ENCODE results near the gene ZNF93.
"Not testable (repeated sequence)": the region's sequence is repeated elsewhere in the genome, so short reads cannot be mapped to it uniquely, and the experiment has no call there.

The ZNF93 gene

DNA sequence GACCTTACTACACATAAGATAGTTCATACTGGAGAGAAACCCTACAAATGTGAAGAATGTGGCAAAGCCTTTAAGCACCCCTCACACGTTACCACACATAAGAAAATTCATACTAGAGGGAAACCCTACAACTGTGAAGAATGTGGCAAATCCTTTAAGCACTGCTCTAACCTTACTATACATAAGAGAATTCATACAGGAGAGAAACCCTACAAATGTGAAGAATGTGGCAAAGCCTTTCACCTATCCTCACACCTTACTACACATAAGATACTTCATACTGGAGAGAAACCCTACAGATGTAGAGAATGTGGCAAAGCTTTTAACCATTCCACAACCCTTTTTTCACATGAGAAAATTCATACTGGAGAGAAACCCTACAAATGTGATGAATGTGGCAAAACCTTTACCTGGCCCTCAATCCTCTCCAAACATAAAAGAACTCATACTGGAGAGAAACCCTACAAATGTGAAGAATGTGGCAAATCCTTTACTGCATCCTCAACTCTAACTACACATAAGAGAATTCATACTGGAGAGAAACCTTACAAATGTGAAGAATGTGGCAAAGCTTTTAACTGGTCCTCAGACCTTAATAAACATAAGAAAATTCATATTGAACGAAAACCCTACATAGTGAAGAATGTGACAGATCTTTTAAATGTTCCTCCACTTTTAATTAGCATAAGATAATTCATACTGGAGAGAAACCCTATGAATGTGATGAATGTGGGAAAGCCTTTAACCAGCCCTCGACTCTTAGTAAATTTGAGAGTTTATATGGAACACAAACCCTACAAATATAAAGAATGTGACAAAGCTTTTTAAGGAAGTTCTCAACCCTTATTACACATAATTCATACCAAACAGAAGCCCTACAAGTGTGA, 8.4 kb upstream of the ZNF93 start:
- not testable (repeated sequence) for H3K4me1 ChIP-seq (ENCODE audit: control insufficient read depth, low read depth, low read length); H3K9ac ChIP-seq (ENCODE audit: low read length); H3K36me3 ChIP-seq (ENCODE audit: control insufficient read depth, low read depth, low read length); H3K27ac ChIP-seq (ENCODE audit: low read length); H3K4me3 ChIP-seq (ENCODE audit: low read length); H3K27me3 ChIP-seq (ENCODE audit: control insufficient read depth, insufficient read depth, low read length)
- peaks cover 40% of the 10 kb centered on the region for H3K9me3 ChIP-seq (ENCODE audit: control insufficient read depth, low read depth, low read length)

- H3K27ac ChIP-seq (ENCODE audit: low read length), result peak overlapping the region; percentile 71
- peaks cover 6% of the 10 kb centered on the region for H3K4me1 ChIP-seq (ENCODE audit: control insufficient read depth, low read depth, low read length)
- peak overlapping the region; percentile 98 for H3K9ac ChIP-seq (ENCODE audit: low read length)
- peaks cover 5% of the 10 kb centered on the region for H3K36me3 ChIP-seq (ENCODE audit: control insufficient read depth, low read depth, low read length)
- H3K9me3 ChIP-seq (ENCODE audit: control insufficient read depth, low read depth, low read length), result peaks cover under 1% of the 10 kb centered on the region
- H3K4me3 ChIP-seq (ENCODE audit: low read length), result peak overlapping the region; percentile 76
- H3K27me3 ChIP-seq (ENCODE audit: control insufficient read depth, insufficient read depth, low read length), result no peaks in the 10 kb centered on the region
Observed at GRCh38 chr19:19900139-19900728, 512 bp upstream of the ZNF93 start.

DNA sequence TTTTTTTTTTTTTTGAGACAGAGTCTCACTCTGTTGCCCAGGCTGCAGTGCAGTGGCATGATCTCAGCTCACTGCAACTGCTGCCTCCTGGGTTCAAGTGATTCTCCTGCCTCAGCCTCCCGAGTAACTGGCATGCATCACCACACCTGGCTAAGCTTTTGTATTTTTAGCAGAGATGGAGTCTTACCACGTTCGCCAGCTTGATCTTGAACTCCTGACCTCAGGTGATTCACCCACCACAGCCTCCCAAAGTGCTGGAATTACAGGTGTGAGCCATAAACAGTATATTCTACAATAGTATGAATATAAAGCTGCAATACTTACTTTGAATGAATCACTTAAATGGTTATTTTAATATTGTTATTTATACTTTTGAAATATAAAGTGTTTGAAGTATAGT, 6.8 kb downstream of the ZNF93 start:
- not testable (repeated sequence) for H3K27ac ChIP-seq (ENCODE audit: low read length); H3K9ac ChIP-seq (ENCODE audit: low read length); H3K27me3 ChIP-seq (ENCODE audit: control insufficient read depth, insufficient read depth, low read length); H3K9me3 ChIP-seq (ENCODE audit: control insufficient read depth, low read depth, low read length); H3K4me1 ChIP-seq (ENCODE audit: control insufficient read depth, low read depth, low read length); H3K4me3 ChIP-seq (ENCODE audit: low read length)
- H3K36me3 ChIP-seq (ENCODE audit: control insufficient read depth, low read depth, low read length), result peaks cover 27% of the 10 kb centered on the region

DNA sequence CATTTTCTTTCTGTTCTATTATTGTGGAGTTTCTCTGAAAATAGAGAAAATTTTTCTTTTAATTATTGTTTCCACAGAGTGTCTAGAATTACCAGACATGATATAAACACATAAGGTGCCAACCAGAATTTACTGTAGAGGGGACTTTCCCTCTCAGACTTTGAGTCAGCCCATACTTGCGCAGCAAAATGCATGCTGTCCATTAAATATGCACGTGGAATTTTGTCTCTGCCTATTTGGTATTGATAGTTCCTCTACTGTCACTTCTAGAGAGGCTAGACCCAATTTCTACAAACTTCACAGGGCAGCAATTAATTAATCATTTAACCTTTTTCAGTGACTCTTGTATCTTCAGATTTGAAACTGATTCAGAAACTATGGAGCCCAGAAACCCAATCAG, 8.9 kb downstream of the ZNF93 start:
- Histone ChIP-seq H3K9ac (ENCODE audit: low read length) (no peak overlapping the region), H3K27me3 (ENCODE audit: control insufficient read depth, insufficient read depth, low read length) (no peaks in the 10 kb centered on the region), H3K9me3 (ENCODE audit: control insufficient read depth, low read depth, low read length) (no peaks in the 10 kb centered on the region), H3K27ac (ENCODE audit: low read length) (no peak overlapping the region), H3K4me1 (ENCODE audit: control insufficient read depth, low read depth, low read length) (no peaks in the 10 kb centered on the region), H3K36me3 (ENCODE audit: control insufficient read depth, low read depth, low read length) (peaks cover 31% of the 10 kb centered on the region), H3K4me3 (ENCODE audit: low read length) (no peak overlapping the region)

GRCh38 chr19:19911150-19911549, 10.4 kb downstream of the ZNF93 start:
- Histone ChIP-seq H3K27me3 (ENCODE audit: control insufficient read depth, insufficient read depth, low read length) (no peaks in the 10 kb centered on the region), H3K9ac (ENCODE audit: low read length) (no peak overlapping the region), H3K27ac (ENCODE audit: low read length) (no peak overlapping the region), H3K9me3 (ENCODE audit: control insufficient read depth, low read depth, low read length) (no peaks in the 10 kb centered on the region), H3K4me3 (ENCODE audit: low read length) (no peak overlapping the region), H3K36me3 (ENCODE audit: control insufficient read depth, low read depth, low read length) (peaks cover 39% of the 10 kb centered on the region), H3K4me1 (ENCODE audit: control insufficient read depth, low read depth, low read length) (no peaks in the 10 kb centered on the region)

- Histone ChIP-seq H3K27me3 (ENCODE audit: control insufficient read depth, insufficient read depth, low read length) (no peaks in the 10 kb centered on the region), H3K4me1 (ENCODE audit: control insufficient read depth, low read depth, low read length) (no peaks in the 10 kb centered on the region), H3K4me3 (ENCODE audit: low read length) (no peak overlapping the region), H3K9me3 (ENCODE audit: control insufficient read depth, low read depth, low read length) (peaks cover 5% of the 10 kb centered on the region), H3K36me3 (ENCODE audit: control insufficient read depth, low read depth, low read length) (peaks cover 41% of the 10 kb centered on the region), H3K9ac (ENCODE audit: low read length) (no peak overlapping the region), H3K27ac (ENCODE audit: low read length) (no peak overlapping the region)
Observed at GRCh38 chr19:19914596-19914995, 13.8 kb downstream of the ZNF93 start.

DNA sequence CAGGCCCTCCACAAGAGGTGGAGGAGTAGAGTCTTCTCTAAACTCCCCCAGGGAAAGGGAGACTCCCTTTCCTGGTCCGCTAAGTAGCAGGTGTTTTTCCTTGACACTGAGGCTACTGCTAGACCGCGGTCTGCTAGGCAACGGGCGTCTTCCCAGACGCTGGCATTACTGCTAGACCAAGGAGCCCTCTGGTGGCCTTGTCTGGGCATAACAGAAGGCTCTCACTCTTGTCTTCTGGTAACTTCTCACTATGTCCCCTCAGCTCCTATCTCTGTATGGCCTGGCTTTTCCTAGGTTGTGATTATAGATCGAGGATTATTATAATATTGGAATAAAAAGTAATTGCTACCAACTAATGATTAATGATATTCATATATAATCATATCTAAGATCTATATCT, 29.7 kb downstream of the ZNF93 start:
- not testable (repeated sequence) for H3K27ac ChIP-seq (ENCODE audit: low read length); H3K9ac ChIP-seq (ENCODE audit: low read length); H3K27me3 ChIP-seq (ENCODE audit: control insufficient read depth, insufficient read depth, low read length); H3K4me3 ChIP-seq (ENCODE audit: low read length); H3K4me1 ChIP-seq (ENCODE audit: control insufficient read depth, low read depth, low read length)
- H3K9me3 ChIP-seq (ENCODE audit: control insufficient read depth, low read depth, low read length), result peaks cover 83% of the 10 kb centered on the region
- peaks cover 72% of the 10 kb centered on the region for H3K36me3 ChIP-seq (ENCODE audit: control insufficient read depth, low read depth, low read length)

DNA sequence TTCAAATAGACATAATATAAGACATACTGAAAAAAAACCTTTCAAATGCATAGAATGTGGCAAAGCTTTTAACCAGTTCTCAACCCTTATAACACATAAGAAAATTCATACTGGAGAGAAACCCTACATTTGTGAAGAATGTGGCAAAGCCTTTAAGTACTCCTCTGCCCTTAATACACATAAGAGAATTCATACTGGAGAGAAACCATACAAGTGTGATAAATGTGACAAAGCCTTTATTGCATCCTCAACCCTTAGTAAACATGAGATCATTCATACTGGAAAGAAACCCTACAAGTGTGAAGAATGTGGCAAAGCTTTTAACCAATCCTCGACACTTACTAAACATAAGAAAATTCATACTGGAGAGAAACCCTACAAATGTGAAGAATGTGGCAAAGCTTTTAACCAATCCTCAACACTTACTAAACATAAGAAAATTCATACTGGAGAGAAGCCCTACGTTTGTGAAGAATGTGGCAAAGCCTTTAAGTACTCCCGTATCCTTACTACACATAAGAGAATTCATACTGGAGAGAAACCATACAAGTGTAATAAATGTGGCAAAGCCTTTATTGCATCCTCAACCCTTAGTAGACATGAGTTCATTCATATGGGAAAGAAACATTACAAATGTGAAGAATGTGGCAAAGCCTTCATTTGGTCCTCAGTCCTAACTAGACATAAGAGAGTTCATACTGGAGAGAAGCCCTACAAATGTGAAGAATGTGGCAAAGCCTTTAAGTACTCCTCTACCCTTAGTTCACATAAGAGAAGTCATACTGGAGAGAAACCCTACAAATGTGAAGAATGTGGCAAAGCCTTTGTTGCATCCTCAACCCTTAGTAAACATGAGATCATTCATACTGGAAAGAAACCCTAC, 32.9 kb downstream of the ZNF93 start:
- H3K36me3 ChIP-seq (ENCODE audit: control insufficient read depth, low read depth, low read length), result peaks cover 43% of the 10 kb centered on the region
- peaks cover 83% of the 10 kb centered on the region for H3K9me3 ChIP-seq (ENCODE audit: control insufficient read depth, low read depth, low read length)
- not testable (repeated sequence) for H3K4me1 ChIP-seq (ENCODE audit: control insufficient read depth, low read depth, low read length); H3K27ac ChIP-seq (ENCODE audit: low read length); H3K9ac ChIP-seq (ENCODE audit: low read length); H3K27me3 ChIP-seq (ENCODE audit: control insufficient read depth, insufficient read depth, low read length)
- H3K4me3 ChIP-seq (ENCODE audit: low read length), result peak overlapping the region; percentile 33

DNA sequence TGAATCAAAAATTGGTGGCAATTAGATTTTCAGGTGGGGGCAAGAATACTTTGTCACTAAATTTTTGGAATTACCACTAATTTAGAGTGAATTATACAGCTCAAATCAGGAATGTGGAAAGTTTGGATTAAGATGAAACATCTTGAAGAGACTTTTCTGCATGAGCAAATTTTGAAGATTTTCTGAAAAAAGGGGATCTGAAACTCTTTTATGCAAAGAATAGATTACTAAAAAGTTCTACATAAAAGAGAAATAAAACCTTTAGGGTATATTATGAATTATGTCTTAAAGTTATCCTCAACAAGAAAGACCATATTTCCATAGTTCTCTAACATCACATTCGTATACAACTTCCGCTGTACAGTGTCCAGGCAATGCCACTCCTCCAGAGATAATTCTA, 36.7 kb downstream of the ZNF93 start:
- H3K27me3 ChIP-seq (ENCODE audit: control insufficient read depth, insufficient read depth, low read length), result no peaks in the 10 kb centered on the region
- no peaks in the 10 kb centered on the region for H3K4me1 ChIP-seq (ENCODE audit: control insufficient read depth, low read depth, low read length)
- H3K9ac ChIP-seq (ENCODE audit: low read length), result no peak overlapping the region
- H3K4me3 ChIP-seq (ENCODE audit: low read length), result no peak overlapping the region
- H3K9me3 ChIP-seq (ENCODE audit: control insufficient read depth, low read depth, low read length), result peaks cover 63% of the 10 kb centered on the region
- no peak overlapping the region for H3K27ac ChIP-seq (ENCODE audit: low read length)
- H3K36me3 ChIP-seq (ENCODE audit: control insufficient read depth, low read depth, low read length), result peaks cover 27% of the 10 kb centered on the region

- no peak overlapping the region for H3K9ac ChIP-seq (ENCODE audit: low read length)
- no peaks in the 10 kb centered on the region for H3K4me1 ChIP-seq (ENCODE audit: control insufficient read depth, low read depth, low read length)
- H3K9me3 ChIP-seq (ENCODE audit: control insufficient read depth, low read depth, low read length), result peaks cover 52% of the 10 kb centered on the region
- peaks cover 16% of the 10 kb centered on the region for H3K36me3 ChIP-seq (ENCODE audit: control insufficient read depth, low read depth, low read length)
- no peak overlapping the region for H3K27ac ChIP-seq (ENCODE audit: low read length)
- H3K27me3 ChIP-seq (ENCODE audit: control insufficient read depth, insufficient read depth, low read length), result no peaks in the 10 kb centered on the region
- no peak overlapping the region for H3K4me3 ChIP-seq (ENCODE audit: low read length)
Observed at GRCh38 chr19:19938449-19938848, 37.7 kb downstream of the ZNF93 start.

GRCh38 chr19:19943848-19944582, 43.3 kb downstream of the ZNF93 start:
- Histone ChIP-seq H3K9me3 (ENCODE audit: control insufficient read depth, low read depth, low read length) (peaks cover 28% of the 10 kb centered on the region), H3K27me3 (ENCODE audit: control insufficient read depth, insufficient read depth, low read length) (no peaks in the 10 kb centered on the region), H3K27ac (ENCODE audit: low read length) (no peak overlapping the region), H3K4me3 (ENCODE audit: low read length) (no peak overlapping the region), H3K36me3 (ENCODE audit: control insufficient read depth, low read depth, low read length) (no peaks in the 10 kb centered on the region), H3K4me1 (ENCODE audit: control insufficient read depth, low read depth, low read length) (no peaks in the 10 kb centered on the region), H3K9ac (ENCODE audit: low read length) (no peak overlapping the region)
